ENCODE data around the gene SFT2D2.

The SFT2D2 gene

DNA sequence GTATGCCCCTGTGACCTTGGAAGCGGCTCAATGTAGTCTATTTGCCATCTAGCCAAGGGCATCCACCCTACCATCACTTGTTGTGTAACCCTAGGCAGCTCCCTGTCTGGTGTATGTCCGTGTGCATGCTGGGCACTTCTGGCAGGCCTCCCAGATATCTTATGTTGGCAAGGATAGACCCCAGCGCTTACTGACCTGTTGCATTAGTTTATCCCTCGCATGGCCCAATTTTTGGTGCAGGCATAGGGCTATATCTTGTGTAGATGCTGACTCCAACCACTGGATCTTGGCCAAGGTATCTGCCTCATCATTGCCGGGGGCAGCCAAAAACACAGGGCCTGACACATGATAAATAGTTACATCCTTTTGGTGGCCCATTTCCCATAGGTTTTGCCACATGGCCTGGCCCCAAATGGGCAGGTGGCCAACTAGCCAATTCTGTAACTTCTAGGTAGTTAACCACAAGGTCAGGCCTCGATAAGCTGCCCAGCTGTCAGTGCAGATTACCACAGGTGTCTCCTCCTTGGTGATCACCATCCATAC, 40.9 kb downstream of the SFT2D2 start:
- H3K4me3 ChIP-seq (ENCODE audit: low read depth, low read length) = no peak overlapping the region
- TF ChIP-seq, protein P1, sequence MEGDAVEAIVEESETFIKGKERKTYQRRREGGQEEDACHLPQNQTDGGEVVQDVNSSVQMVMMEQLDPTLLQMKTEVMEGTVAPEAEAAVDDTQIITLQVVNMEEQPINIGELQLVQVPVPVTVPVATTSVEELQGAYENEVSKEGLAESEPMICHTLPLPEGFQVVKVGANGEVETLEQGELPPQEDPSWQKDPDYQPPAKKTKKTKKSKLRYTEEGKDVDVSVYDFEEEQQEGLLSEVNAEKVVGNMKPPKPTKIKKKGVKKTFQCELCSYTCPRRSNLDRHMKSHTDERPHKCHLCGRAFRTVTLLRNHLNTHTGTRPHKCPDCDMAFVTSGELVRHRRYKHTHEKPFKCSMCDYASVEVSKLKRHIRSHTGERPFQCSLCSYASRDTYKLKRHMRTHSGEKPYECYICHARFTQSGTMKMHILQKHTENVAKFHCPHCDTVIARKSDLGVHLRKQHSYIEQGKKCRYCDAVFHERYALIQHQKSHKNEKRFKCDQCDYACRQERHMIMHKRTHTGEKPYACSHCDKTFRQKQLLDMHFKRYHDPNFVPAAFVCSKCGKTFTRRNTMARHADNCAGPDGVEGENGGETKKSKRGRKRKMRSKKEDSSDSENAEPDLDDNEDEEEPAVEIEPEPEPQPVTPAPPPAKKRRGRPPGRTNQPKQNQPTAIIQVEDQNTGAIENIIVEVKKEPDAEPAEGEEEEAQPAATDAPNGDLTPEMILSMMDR (IDR thresholded peaks at IDR 0.05; ENCODE audit: insufficient read depth, low read length, missing control alignments) = no peak
- ChIA-PET CTCF (no interaction called here), POLR2A (no interaction called here)
- DNase-seq (ENCODE audit: low read depth, low spot score) = no peak

DNA sequence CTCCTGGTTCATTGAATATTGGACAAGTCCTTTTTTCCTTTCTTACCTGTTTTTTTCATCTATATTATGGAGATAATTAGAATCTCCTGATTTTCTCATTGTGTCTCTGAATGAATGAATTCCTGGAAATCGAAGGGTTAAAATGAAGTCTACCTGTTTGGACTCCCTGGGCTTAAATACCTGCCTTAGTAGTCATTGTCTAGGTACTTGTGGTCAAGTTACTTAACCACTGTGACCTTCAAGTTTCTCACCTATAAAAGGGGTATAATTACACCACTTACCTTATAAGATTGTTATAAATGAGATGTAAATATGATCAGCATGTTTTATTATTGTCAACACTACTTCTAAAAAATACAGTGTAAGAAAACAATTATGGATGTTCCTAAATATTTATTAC, 45.8 kb downstream of the SFT2D2 start:
- ChIA-PET POLR2A (no interaction called here), CTCF (no interaction called here)
- no peak overlapping the region for H3K4me3 ChIP-seq (ENCODE audit: low read depth, low read length)
- TF ChIP-seq, protein P1 (IDR thresholded peaks at IDR 0.05; ENCODE audit: insufficient read depth, low read length, missing control alignments) = no peak
- no peak for DNase-seq (ENCODE audit: low read depth, low spot score)

DNA sequence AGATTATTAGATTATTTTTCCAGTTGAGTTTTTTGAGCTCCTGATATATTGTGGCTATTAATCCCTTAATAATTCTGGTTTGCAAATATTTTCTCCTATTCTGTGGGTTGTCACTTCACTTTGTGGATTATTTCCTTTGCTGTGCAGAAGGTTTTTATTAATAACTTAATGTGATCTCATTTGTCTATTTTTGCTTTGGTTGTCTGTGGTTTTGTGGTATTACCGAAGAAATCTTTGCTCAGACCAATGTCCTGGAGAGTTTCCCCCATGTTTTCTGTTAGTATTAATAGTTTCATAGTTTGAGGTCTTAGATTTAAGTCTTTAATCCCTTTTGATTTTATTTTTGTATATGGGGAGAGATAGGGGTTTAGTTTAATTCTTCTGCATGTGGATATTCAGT, 47.8 kb downstream of the SFT2D2 start:
- ChIA-PET CTCF (no interaction called here), POLR2A (no interaction called here)
- TF ChIP-seq, protein P1 (IDR thresholded peaks at IDR 0.05; ENCODE audit: insufficient read depth, low read length, missing control alignments) = no peak
- no peak overlapping the region for H3K4me3 ChIP-seq (ENCODE audit: low read depth, low read length)
- no peak for DNase-seq (ENCODE audit: low read depth, low spot score)

- DNase-seq (ENCODE audit: low read depth, low spot score) = no peak
- H3K4me3 ChIP-seq (ENCODE audit: low read depth, low read length) = no peak overlapping the region
- TF ChIP-seq, protein P1 (IDR thresholded peaks at IDR 0.05; ENCODE audit: insufficient read depth, low read length, missing control alignments) = no peak
- POLR2A ChIA-PET = no interaction called here
- CTCF ChIA-PET = no interaction called here
Observed at GRCh38 chr1:168279253-168279652, 53.4 kb downstream of the SFT2D2 start.

DNA sequence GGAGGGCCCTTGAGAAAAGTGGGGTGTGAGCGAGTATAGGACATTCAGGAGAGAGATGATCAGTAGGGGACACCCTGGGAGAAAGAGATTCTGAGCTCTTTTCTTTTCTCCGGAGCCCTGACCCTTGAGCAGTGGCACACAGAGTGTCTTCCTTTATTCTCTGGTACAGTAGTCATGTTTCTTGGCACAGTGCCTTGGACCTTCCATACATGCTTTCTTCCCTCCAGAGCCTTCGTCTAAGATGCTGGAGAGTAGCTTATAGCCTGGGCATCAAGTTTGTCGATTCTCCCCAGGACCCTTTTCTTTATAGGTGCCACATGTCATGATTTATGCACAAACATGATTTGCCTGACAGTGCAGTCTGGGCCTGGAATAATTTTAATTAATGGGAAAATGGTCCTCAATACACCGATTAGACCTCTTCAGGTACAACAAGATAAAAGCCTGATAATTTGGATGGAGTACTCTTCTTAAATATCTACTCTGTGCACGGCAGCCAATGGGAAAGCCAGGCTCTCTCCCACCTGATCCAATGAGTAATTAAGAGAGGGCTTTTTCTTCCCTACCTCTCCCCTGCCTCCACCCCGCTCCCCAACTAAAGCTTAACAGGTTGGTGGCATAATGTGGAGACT, 54.6 kb downstream of the SFT2D2 start, which contains the start of gene TBX19:
Gene TBX19, plus strand, starts transcription at position 582 of the 632 bp plus-strand sequence. CDS start 214 bp downstream, outside the sequence.
- POLR2A ChIA-PET = no interaction called here
- CTCF ChIA-PET = interaction anchor here (0.9 kb wide), 1 partner anchor 47 kb away, joined by 3 read pairs; no protein-coding TSS in a partner anchor
- no peak for DNase-seq (ENCODE audit: low read depth, low spot score)
- TF ChIP-seq, protein P1 (IDR thresholded peaks at IDR 0.05; ENCODE audit: insufficient read depth, low read length, missing control alignments) = no peak
- no peak within 1 kb of the TSS for H3K4me3 ChIP-seq (ENCODE audit: low read depth, low read length)

- TF ChIP-seq, protein P1 (IDR thresholded peaks at IDR 0.05; ENCODE audit: insufficient read depth, low read length, missing control alignments) = no peak
- ChIA-PET POLR2A (no interaction called here), CTCF (no interaction called here)
- H3K4me3 ChIP-seq (ENCODE audit: low read depth, low read length) = no peak overlapping the region
- DNase-seq (ENCODE audit: low read depth, low spot score) = no peak
Observed at GRCh38 chr1:168281603-168282325, 56.0 kb downstream of the SFT2D2 start.

All from AG04449 (cell line).